ENCODE data around the gene AGK.

Gene AGK

DNA sequence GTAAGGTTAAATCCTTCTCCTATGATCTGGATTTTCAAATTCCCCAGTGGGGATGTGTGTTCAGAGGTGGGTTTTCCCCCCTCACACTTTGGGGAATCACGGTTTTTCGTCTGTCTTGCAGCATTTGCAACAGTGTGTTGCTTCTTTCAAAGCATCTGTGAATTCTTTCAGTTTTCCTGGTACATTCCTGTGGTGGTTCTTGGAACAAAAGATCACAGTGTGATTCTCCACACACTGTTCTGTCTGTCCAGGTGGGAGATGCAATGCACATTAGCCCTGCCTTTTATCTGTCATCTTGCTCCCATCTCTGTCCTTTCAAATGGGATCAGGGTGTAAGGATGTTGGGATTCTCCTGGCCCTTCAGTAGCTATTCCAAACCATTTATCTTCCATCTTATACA is 11.8 kb downstream of the AGK start:
- TF ChIP-seq POU2F2 (IDR thresholded peaks at IDR 0.05; ENCODE audit: low read depth, low read length) = no peak
- TF ChIP-seq POLR2A (IDR thresholded peaks at IDR 0.05; ENCODE audit: low read depth, low read length) = no peak
- DNase-seq (ENCODE audit: insufficient read length, low spot score) = no peak
- peak; percentile 31 for FAIRE-seq

DNA sequence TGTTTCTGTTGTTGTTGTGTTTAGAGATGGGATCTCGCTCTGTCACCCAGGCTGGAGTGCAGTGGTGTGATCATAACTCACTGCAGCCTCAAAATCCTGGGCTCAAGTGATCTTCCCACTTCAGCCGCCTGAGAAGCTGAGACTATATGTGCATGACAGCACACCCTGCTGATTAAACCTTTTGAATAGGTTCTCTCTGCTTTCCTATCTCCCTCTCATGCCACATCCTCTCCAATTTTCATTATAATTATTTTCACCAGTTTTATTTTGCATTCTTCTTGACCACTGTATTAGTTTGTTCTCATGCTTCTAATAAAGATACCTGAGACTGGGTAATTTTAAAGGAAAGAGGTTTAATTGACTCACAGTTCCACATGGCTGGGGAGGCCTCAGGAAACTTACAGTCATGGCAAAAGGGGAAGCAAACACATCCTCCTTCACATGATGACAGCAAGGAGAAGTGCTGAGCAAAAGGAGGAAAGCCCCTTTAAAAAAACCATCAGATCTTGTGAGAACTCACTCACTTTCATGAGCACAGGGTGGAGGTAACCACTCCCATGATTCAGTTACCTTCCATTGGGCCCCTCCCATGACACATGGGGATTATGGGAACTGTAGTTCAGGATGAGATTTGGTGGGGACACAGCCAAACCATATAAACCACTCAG is 12.9 kb downstream of the AGK start:
- no peak for DNase-seq (ENCODE audit: insufficient read length, low spot score)
- FAIRE-seq = peak; percentile 16
- TF ChIP-seq TAF1 (IDR thresholded peaks at IDR 0.05; ENCODE audit: low read depth, low read length) (no peak), SPI1 (IDR thresholded peaks at IDR 0.05; ENCODE audit: low read depth, low read length) (0 out of 2 replicates have a peak, but pooled peaks have one; percentile 40), PAX5 (IDR thresholded peaks at IDR 0.05; ENCODE audit: insufficient read depth, low read length, severe bottlenecking) (peak; percentile 5)

DNA sequence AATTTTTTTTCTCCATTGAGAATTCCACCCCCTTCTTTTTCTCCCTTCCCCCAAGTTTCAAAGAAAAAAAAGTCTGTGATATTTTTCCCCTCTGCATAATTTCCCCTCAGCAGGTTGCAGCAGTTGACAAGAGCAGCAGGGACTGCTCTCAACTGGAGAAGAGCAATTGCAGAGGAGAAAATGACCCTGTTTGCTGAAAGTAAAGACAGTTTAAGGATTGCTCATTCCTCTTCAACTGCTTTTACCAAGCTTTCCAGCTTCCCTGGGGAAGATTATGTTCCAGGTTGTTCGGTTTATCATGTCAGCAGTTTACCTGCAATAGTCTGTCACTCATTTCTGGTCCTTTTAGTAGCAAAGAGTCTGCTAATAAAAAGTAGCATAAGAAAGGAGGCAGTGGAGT is 16.2 kb downstream of the AGK start:
- TF ChIP-seq POU2F2 (IDR thresholded peaks at IDR 0.05; ENCODE audit: low read depth, low read length) (no peak), POLR2A (IDR thresholded peaks at IDR 0.05; ENCODE audit: low read depth, low read length) (no peak), TAF1 (IDR thresholded peaks at IDR 0.05; ENCODE audit: low read depth, low read length) (no peak), PAX5 (IDR thresholded peaks at IDR 0.05; ENCODE audit: insufficient read depth, low read length, severe bottlenecking) (no peak), POLR2AphosphoS5 (IDR thresholded peaks at IDR 0.05; ENCODE audit: low read depth, low read length) (no peak), SPI1 (IDR thresholded peaks at IDR 0.05; ENCODE audit: low read depth, low read length) (no peak)
- FAIRE-seq = no peak
- DNase-seq (ENCODE audit: insufficient read length, low spot score) = no peak

DNA sequence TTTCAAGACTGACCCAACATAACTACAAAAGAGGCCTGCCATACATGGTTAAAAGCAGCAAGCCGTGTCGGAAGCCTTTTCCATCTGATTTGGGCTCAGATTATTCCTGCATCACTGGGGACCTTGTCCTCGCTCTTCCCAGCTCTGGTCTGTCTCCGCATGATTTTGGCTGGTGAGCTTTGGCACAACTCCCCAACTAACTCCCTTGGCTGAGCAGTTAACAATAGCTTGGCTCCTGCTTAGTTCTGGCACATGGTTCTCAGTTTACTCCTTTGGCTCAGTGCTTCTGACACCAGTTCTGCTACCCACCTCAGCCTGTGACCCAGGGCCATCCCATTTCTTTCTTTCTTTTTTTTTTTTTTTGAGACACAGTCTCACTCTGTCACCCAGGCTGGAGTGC is 17.0 kb downstream of the AGK start:
- TF ChIP-seq POLR2A (IDR thresholded peaks at IDR 0.05; ENCODE audit: low read depth, low read length) = no peak
- TF ChIP-seq POLR2AphosphoS5 (IDR thresholded peaks at IDR 0.05; ENCODE audit: low read depth, low read length) = no peak
- no peak for TF ChIP-seq POU2F2 (IDR thresholded peaks at IDR 0.05; ENCODE audit: low read depth, low read length)
- TF ChIP-seq SPI1 (IDR thresholded peaks at IDR 0.05; ENCODE audit: low read depth, low read length) = no peak
- TF ChIP-seq TAF1 (IDR thresholded peaks at IDR 0.05; ENCODE audit: low read depth, low read length) = no peak
- TF ChIP-seq PAX5 (IDR thresholded peaks at IDR 0.05; ENCODE audit: insufficient read depth, low read length, severe bottlenecking) = no peak
- FAIRE-seq (no peak), DNase-seq (ENCODE audit: insufficient read length, low spot score) (no peak)

DNA sequence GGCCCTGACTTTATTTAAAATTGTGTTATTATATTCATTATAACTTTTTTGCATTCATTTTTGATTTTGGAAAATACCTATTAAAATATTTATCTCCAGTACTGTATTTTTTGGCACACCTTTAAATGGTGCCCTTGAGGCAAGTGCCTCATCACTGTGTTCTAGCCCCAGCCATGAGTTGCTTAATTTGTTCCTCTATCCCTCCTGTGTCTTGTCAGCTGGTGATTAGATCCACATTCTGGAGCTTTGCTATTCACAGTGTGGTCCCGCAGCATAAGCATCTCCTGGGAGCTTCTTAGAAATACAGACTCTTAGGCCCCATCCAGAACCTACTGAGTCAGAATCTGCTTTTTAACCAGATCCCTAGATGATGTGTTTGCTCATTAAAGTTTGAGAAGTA is 19.8 kb downstream of the AGK start:
- DNase-seq (ENCODE audit: insufficient read length, low spot score) (no peak), FAIRE-seq (no peak)
- no peak for TF ChIP-seq POLR2AphosphoS5 (IDR thresholded peaks at IDR 0.05; ENCODE audit: low read depth, low read length)
- no peak for TF ChIP-seq TAF1 (IDR thresholded peaks at IDR 0.05; ENCODE audit: low read depth, low read length)

DNA sequence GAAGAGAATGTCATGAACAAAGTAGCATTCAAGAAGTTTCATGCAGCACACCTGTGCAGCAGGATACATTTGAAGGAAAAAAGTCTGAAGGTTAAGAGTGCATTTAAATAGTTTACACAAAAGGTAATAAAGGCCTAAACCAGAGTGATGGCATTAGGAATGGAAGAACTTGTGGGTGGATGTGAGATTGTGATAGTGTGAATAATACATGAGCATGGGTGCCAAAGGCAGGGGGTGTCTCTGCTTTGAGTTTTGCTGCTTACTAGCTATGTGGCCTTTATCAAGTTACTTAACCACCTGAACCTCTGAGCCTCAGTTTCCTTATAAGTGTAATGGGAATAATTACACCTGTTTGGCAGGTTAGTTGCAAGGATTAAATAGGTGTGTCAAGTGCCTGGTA is 21.0 kb downstream of the AGK start:
- FAIRE-seq (peak; percentile 45), DNase-seq (ENCODE audit: insufficient read length, low spot score) (no peak)
- no peak for TF ChIP-seq PAX5 (IDR thresholded peaks at IDR 0.05; ENCODE audit: insufficient read depth, low read length, severe bottlenecking)
- no peak for TF ChIP-seq TAF1 (IDR thresholded peaks at IDR 0.05; ENCODE audit: low read depth, low read length)
- TF ChIP-seq POLR2A (IDR thresholded peaks at IDR 0.05; ENCODE audit: low read depth, low read length) = no peak
- TF ChIP-seq POLR2AphosphoS5 (IDR thresholded peaks at IDR 0.05; ENCODE audit: low read depth, low read length) = no peak
- TF ChIP-seq POU2F2 (IDR thresholded peaks at IDR 0.05; ENCODE audit: low read depth, low read length) = no peak
- no peak for TF ChIP-seq SPI1 (IDR thresholded peaks at IDR 0.05; ENCODE audit: low read depth, low read length)

DNA sequence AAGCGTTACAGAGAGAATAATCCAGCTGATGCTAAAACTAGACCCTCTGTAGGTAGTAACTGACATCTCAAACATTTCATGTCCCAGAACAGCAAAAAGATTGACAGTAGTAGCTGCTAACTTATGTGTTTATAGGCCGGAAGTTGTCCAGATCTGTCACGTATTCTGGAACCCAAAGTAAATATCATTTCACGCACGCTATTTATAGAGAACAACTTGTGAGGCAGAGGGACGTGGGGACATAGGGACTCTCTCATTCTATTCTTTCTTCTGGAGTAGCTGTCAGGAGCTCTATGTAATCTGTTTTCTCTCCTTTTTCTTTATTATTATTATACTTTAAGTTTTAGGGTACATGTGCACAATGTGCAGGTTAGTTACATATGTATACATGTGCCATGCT is 22.3 kb downstream of the AGK start:
- no peak for FAIRE-seq
- no peak for TF ChIP-seq SPI1 (IDR thresholded peaks at IDR 0.05; ENCODE audit: low read depth, low read length)
- no peak for TF ChIP-seq POLR2A (IDR thresholded peaks at IDR 0.05; ENCODE audit: low read depth, low read length)
- TF ChIP-seq POU2F2 (IDR thresholded peaks at IDR 0.05; ENCODE audit: low read depth, low read length) = no peak
- TF ChIP-seq PAX5 (IDR thresholded peaks at IDR 0.05; ENCODE audit: insufficient read depth, low read length, severe bottlenecking) = no peak
- no peak for TF ChIP-seq POLR2AphosphoS5 (IDR thresholded peaks at IDR 0.05; ENCODE audit: low read depth, low read length)
- TF ChIP-seq TAF1 (IDR thresholded peaks at IDR 0.05; ENCODE audit: low read depth, low read length) = no peak
- no peak for DNase-seq (ENCODE audit: insufficient read length, low spot score)

DNA sequence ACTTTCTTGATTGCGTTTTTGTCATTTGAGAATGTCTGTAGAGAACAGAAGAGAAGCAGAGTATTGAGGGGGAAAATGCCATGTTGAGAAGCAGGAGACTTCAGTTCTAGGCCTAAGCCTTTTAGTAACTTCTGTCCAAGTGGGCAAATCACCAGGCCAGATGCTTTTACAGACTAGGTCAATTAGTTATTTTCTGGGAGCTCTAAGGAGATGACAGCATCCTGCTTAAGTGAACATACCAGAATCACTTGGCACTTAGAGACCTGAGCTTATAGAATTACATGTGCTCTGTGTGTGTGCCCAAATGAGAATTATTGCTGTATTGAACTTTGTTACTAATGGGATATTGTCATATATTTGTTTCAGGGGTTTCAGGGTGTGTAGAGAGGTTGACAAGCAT is 24.0 kb downstream of the AGK start:
- FAIRE-seq = no peak
- TF ChIP-seq TAF1 (IDR thresholded peaks at IDR 0.05; ENCODE audit: low read depth, low read length) (no peak), POLR2AphosphoS5 (IDR thresholded peaks at IDR 0.05; ENCODE audit: low read depth, low read length) (no peak), PAX5 (IDR thresholded peaks at IDR 0.05; ENCODE audit: insufficient read depth, low read length, severe bottlenecking) (no peak), POLR2A (IDR thresholded peaks at IDR 0.05; ENCODE audit: low read depth, low read length) (no peak), POU2F2 (IDR thresholded peaks at IDR 0.05; ENCODE audit: low read depth, low read length) (no peak), SPI1 (IDR thresholded peaks at IDR 0.05; ENCODE audit: low read depth, low read length) (no peak)
- no peak for DNase-seq (ENCODE audit: insufficient read length, low spot score)

DNA sequence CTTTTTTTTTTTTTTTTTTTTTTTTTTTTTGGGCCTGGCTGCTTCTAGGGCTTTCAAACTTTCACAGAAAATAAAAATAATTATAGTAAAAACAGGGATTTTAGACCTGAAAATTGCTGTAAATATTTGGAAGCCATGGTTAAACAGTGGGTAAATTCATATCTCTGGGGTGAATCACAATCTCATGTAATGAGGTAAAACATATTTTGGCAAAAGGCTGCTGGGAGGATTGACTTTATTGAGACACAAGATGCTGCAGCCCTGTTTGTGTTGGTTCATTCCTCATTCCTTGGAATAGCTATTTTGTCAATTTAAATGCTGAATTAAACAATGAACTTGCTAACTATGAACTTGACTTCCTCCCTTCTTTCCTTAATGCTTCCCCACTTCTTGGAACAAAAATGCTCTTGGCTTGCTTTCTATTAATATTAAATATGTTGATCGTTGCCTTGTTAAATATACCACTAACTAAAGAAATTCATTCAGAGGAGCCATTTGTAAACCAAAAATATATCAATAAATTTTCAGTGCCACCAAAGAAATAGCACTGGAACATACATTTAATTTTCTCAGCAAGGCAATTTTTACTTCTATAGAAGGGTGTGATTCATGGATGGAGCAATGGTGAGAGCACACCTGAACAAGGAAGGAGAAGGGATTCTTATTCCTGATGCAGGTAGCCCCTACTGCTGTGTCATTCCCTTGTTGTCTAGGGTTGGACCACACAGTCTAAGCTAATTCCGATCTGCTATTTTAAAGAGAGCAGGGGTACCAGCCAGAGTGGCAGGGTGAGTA is 24.6 kb downstream of the AGK start:
- DNase-seq (ENCODE audit: insufficient read length, low spot score) (no peak), FAIRE-seq (no peak)
- no peak for TF ChIP-seq SPI1 (IDR thresholded peaks at IDR 0.05; ENCODE audit: low read depth, low read length)
- TF ChIP-seq TAF1 (IDR thresholded peaks at IDR 0.05; ENCODE audit: low read depth, low read length) = no peak
- TF ChIP-seq POLR2AphosphoS5 (IDR thresholded peaks at IDR 0.05; ENCODE audit: low read depth, low read length) = no peak
- TF ChIP-seq POLR2A (IDR thresholded peaks at IDR 0.05; ENCODE audit: low read depth, low read length) = no peak
- TF ChIP-seq POU2F2 (IDR thresholded peaks at IDR 0.05; ENCODE audit: low read depth, low read length) = no peak
- no peak for TF ChIP-seq PAX5 (IDR thresholded peaks at IDR 0.05; ENCODE audit: insufficient read depth, low read length, severe bottlenecking)

All from GM12891 (cell line).